Esophagus muscularis mucosa (tissue), 4 donors: Measurements from ENCODE around the gene MCM7. TPM values are rescaled to one million over a fixed set of nuclear protein-coding genes. Genes with fewer than 3 reads are reported as not detected.
A peak's percentile ranks its signal among the peaks of the same experiment; 100 is the strongest.

ENCODE experiments used
- DNase-seq: peaks from one replicate; pipeline ENCODE4 v3.0.0-alpha.2; 2017; ENCODE audit errors: extremely low spot score
- H3K27ac ChIP-seq, 4 donors: fragments of 200-600 bp; sonication (generic); replicated peaks in 1 of 4; 1 replicate in 3 of 4; 2 replicates in 1 of 4; pipeline ENCODE4 v1.5.1; 2016 to 2019; ENCODE audit warnings: mild to moderate bottlenecking in 1 of 4
- H3K27me3 ChIP-seq, 4 donors: fragments of 200-600 bp; sonication (generic); one replicate each; pipeline versions ENCODE4 v1.5.1 to v1.6.0; 2016 to 2019
- H3K36me3 ChIP-seq, 4 donors: fragments of 200-600 bp; sonication (generic); one replicate each; pipeline ENCODE4 v1.5.1; 2016 to 2019
- H3K4me1 ChIP-seq, 4 donors: fragments of 200-600 bp; sonication (generic); one replicate each; pipeline ENCODE4 v1.5.1; 2016 to 2019
- H3K4me3 ChIP-seq, 4 donors: fragments of 200-600 bp; sonication (generic); 1 replicate in 2 of 4; 2 replicates in 2 of 4; pipeline ENCODE4 v1.5.1; 2016 to 2019; ENCODE audit warnings: mild to moderate bottlenecking in 4 of 4, moderate library complexity in 1 of 4
- H3K9me3 ChIP-seq, 4 donors: fragments of 200-600 bp; sonication (generic); 1 replicate in 3 of 4; 2 replicates in 1 of 4; pipeline ENCODE4 v1.5.1; 2016 to 2019
- EP300 ChIP-seq: sonication (generic); formaldehyde crosslinking; IDR thresholded peaks from one replicate; pipeline ENCODE4 v1.6.1; 2017; ENCODE audit warnings: antibody characterized with exemption
- POLR2A ChIP-seq: fragments of 450-650 bp; IDR thresholded peaks from one replicate; pipeline ENCODE4 v1.6.1; 2017; ENCODE audit warnings: antibody characterized with exemption, moderate library complexity, mild to moderate bottlenecking, low read depth
- POLR2AphosphoS5 ChIP-seq, 2 donors: sonication (generic); formaldehyde crosslinking; IDR thresholded peaks; one replicate each; pipeline ENCODE4 v1.6.1; 2017; ENCODE audit warnings: antibody characterized with exemption in 2 of 2
- WGBS: methylation state at CpG from one replicate; pipeline ENCODE4 v1.1.5; 2018; 5-methylcytosine and 5-hydroxymethylcytosine counted together
- intact Hi-C: fragments of 100-400 bp; cut with DNase I; formaldehyde crosslinking; loops from one replicate; pipeline ENCODE4 v1.15.1; 2023
- total RNA-seq, 4 donors: library from RNA; depleted of rRNA; stranded (reverse); fragments of >200 nt; gene quantifications; one replicate each; pipeline versions ENCODE4 v1.1.0 to v1.2.1, GENCODE V29; 2016
- TF ChIP-seq, protein P1 (sequence below), 3 experiments: fragments of 200-600 bp in 2 of 3; fragments of 450-650 bp in 1 of 3; sonication (generic) in 2 of 3; IDR thresholded peaks; one replicate each; pipeline ENCODE4 v1.5.1; 2017 to 2019; ENCODE audit warnings: antibody characterized with exemption in 3 of 3, mild to moderate bottlenecking in 2 of 3, moderate library complexity in 1 of 3

Gene MCM7
- total RNA-seq, 4 donors from 2014 or later: 35.3 to 60.3 (median 41.1) TPM

DNA sequence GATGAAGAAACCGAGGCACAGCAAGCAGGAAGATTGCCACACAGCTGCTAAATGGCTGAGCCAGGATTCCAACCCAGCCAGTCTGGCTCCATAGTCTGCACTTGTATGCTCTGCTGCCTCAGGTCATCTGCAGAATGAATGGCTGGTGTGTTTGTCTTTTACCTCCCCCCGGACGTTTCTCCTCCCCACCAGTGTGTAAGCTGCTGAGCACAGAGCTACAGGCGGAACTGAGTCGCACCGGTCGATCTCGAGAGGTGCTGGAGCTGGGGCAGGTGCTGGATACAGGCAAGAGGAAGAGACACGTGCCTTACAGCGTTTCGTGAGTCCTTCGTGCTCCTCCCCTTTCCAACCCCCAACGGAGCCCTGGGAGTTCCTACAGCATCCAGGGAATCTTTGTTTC is 20.9 kb upstream of the MCM7 start:
- Histone ChIP-seq H3K9me3 (no peaks in the 10 kb centered on the region), H3K4me1 (peaks cover 28 to 48% (median 39%) of the 10 kb centered on the region in 4 donors), H3K4me3 (no peak overlapping the region), H3K27ac (no peak overlapping the region), H3K27me3 (no peaks in the 10 kb centered on the region), H3K36me3 (peaks cover 0 to 31% (median 12%) of the 10 kb centered on the region in 4 donors)
- DNase-seq: no peak
- TF ChIP-seq, protein P1, sequence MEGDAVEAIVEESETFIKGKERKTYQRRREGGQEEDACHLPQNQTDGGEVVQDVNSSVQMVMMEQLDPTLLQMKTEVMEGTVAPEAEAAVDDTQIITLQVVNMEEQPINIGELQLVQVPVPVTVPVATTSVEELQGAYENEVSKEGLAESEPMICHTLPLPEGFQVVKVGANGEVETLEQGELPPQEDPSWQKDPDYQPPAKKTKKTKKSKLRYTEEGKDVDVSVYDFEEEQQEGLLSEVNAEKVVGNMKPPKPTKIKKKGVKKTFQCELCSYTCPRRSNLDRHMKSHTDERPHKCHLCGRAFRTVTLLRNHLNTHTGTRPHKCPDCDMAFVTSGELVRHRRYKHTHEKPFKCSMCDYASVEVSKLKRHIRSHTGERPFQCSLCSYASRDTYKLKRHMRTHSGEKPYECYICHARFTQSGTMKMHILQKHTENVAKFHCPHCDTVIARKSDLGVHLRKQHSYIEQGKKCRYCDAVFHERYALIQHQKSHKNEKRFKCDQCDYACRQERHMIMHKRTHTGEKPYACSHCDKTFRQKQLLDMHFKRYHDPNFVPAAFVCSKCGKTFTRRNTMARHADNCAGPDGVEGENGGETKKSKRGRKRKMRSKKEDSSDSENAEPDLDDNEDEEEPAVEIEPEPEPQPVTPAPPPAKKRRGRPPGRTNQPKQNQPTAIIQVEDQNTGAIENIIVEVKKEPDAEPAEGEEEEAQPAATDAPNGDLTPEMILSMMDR (IDR thresholded peaks at IDR 0.05): no peak
- TF ChIP-seq POLR2AphosphoS5 (IDR thresholded peaks at IDR 0.05) (no peak), EP300 (no peak), POLR2A (no peak)
- 79% methylated on average over 13 of the region's 13 CpGs for WGBS
- intact Hi-C loops: no loop called here

DNA sequence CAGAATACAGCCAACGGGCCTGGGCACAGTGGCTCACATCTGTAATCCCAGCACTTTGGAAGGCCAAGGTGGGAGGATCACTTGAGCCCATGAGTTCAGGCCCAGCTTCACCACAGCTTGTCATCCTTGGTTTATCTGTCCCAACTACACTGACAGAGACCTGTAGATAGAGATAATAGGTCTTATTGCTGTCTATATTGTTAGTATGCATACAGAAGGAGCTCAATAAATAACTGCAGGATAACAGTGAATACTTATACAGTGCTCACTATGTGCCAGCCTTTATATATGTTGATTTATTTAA is 19.5 kb upstream of the MCM7 start:
- Histone ChIP-seq H3K36me3 (peaks cover 0 to 31% (median 12%) of the 10 kb centered on the region in 4 donors), H3K4me3 (peak overlapping the region; percentile 68 to 87 (median 76)), H3K9me3 (no peaks in the 10 kb centered on the region), H3K4me1 (peaks cover 20 to 39% (median 31%) of the 10 kb centered on the region in 4 donors), H3K27ac (peak overlapping the region; percentile 76 to 87 (median 85)), H3K27me3 (no peaks in the 10 kb centered on the region)
- 38% methylated on average over 1 of the region's 1 CpG for WGBS
- no peak for DNase-seq
- intact Hi-C loops: no loop called here
- TF ChIP-seq POLR2AphosphoS5 (IDR thresholded peaks at IDR 0.05): no peak
- TF ChIP-seq POLR2A: no peak
- no peak for TF ChIP-seq EP300
- TF ChIP-seq, protein P1 (IDR thresholded peaks at IDR 0.05): no peak

DNA sequence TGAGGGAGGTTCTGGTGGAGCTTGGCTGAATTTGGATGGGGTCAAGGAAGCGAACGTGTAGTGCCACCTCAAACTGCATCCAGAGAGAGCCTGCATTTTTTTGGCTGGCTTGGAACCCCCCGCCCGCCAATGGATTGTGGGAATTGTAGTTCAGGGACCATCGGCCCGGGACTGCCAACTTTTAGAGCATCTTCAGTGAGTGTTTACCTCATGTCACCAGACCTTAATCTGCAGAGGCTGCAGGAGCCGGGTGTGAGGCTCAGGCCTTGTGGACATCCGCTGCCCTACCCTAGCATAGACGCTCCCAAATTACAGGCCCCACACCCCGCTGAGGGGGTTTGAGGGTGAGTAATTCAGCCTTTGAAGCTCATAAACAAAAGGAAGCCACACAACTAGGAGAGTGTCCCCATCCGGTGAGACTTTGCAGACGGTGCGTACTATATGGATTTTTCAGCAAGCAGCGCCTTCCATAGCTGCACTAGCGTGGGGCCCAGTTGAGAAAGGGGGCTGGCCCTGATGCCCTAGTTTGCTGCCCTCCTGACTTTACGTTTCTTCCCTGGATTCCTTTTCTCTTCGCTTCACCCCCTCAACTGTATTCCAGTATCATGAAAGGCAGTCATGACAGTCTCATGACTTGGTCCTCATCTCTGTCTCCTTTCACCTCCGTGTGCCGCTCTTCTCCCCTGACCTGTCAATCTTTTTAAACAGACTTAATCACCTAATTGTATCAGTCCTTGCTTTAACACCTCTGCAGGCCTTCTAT is 19.0 kb upstream of the MCM7 start:
- Histone ChIP-seq H3K27me3 (no peaks in the 10 kb centered on the region), H3K9me3 (no peaks in the 10 kb centered on the region), H3K27ac (peak overlapping the region; percentile 76 to 87 (median 85)), H3K4me1 (peaks cover 16 to 33% (median 26%) of the 10 kb centered on the region in 4 donors), H3K4me3 (peak overlapping the region; percentile 68 to 87 (median 76)), H3K36me3 (peaks cover 0 to 30% (median 12%) of the 10 kb centered on the region in 4 donors)
- intact Hi-C loops: loop anchor here (2.0 kb wide), 1 partner anchor 17 kb away; no protein-coding TSS in a partner anchor
- TF ChIP-seq POLR2AphosphoS5 (IDR thresholded peaks at IDR 0.05) (peak in 1 of 2 donors; percentile 41), EP300 (no peak)
- peak; percentile 96 for DNase-seq
- 11% methylated on average over 19 of the region's 19 CpGs for WGBS

DNA sequence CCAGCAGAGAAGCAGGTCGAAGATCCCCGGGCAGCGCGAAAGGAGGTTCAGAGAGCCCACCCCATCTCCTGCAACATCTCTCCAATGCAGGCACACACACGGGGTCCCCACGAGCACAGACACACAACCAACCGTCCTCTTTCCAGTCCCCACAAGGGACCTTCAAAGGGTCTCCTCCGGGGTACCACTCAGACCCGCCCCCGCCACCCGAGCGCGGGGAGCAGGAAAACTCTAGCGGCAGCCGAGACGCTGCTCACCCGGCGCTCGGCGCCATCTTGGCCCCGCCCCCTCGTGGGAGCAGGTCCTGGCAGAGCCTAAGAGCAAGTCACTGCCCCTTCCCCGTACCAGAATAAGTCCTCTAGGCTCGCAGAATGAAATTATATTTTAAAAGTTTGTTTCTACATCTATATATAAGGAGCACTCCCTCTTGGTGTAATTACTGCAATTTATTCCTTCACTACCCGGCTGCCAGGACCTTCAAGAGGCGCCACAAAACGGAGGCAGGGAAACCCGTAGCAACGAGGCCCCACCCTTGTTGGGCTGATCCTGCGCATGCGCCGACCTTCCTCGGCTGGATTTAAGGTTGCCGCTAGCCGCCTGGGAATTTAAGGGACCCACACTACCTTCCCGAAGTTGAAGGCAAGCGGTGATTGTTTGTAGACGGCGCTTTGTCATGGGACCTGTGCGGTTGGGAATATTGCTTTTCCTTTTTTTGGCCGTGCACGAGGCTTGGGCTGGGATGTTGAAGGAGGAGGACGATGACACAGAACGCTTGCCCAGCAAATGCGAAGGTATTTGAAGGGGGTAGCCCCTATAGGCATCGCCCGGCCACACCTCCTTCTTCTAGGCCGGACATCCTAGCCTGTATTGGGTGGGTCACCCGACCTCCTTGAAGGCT is 18.1 kb upstream of the MCM7 start, which contains the start of the genes CNPY4 and TAF6:
Gene CNPY4, plus strand, starts transcription at position 563 of the 898 bp plus-strand sequence. Its CDS starts 111 bp downstream, at position 674.
Gene TAF6, minus strand, starts transcription at position 287 of the 898 bp plus-strand sequence. CDS start 5,149 bp downstream, outside the sequence.
- peaks cover 16 to 33% (median 23%) of the 10 kb centered on the region in 4 donors for H3K4me1 ChIP-seq
- H3K36me3 ChIP-seq: peaks cover 0 to 32% (median 8%) of the 10 kb centered on the region in 4 donors
- peak; percentile 99 for DNase-seq
- TF ChIP-seq EP300 (no peak), POLR2A (peak; percentile 26), POLR2AphosphoS5 (IDR thresholded peaks at IDR 0.05) (peak; percentile 80 to 84)
- TF ChIP-seq, protein P1 (IDR thresholded peaks at IDR 0.05): peak in 2 of 3 experiments; percentile 13 to 36
- H3K9me3 ChIP-seq: no peaks in the 10 kb centered on the region
- no peaks in the 10 kb centered on the region for H3K27me3 ChIP-seq
- H3K4me3 ChIP-seq: peak within 1 kb of the TSS; percentile 68 to 87 (median 76)
- under 1% methylated on average over 35 of the region's 49 CpGs for WGBS
- intact Hi-C loops: loop anchor here (2.0 kb wide), 1 partner anchor 17 kb away; no protein-coding TSS in a partner anchor
- H3K27ac ChIP-seq: peak within 1 kb of the TSS; percentile 76 to 87 (median 85)
